ENCODE measurements around the gene RAP1GAP.
"Not testable (repeated sequence)": the region's sequence is repeated elsewhere in the genome, so short reads cannot be mapped to it uniquely, and the experiment has no call there.

RAP1GAP gene

DNA sequence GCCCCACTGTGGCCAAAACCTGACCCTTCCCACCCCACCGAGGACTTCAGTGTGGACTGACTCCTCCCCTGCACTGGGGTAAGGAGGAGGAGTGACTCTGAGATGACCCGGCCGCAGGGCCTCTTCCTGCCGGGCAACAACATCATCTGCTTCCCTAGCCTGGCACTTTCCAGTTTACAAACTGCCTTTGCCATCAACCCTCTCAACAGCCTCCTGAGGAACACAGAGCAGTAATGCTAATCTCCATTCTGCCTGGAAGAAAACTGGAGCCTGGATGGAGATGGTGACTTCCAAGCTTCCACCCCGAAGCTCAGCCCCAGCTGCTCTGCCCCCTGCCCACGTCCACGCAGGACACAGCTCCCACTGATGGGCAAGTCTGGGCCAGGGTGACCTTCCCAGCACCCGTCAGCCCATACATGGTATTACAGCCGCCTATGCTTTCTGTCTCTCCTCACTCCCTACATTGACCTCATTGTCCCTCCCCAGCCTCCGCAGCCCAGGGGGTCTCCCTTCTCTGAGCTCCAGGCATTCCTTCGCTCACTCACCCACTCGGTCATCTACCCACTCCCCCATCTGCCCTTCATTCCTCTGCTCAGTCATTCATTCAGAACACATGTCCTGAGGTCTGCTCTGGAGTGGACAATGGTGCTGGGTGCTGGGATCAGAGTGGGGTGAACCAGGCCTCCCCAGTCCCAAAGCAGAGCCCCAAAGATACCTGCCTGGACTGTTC lies 34.2 kb downstream of the RAP1GAP start:
- no peak overlapping the region for H3K4me3 ChIP-seq (ENCODE audit: low read depth, low read length)
- TF ChIP-seq, protein P1, sequence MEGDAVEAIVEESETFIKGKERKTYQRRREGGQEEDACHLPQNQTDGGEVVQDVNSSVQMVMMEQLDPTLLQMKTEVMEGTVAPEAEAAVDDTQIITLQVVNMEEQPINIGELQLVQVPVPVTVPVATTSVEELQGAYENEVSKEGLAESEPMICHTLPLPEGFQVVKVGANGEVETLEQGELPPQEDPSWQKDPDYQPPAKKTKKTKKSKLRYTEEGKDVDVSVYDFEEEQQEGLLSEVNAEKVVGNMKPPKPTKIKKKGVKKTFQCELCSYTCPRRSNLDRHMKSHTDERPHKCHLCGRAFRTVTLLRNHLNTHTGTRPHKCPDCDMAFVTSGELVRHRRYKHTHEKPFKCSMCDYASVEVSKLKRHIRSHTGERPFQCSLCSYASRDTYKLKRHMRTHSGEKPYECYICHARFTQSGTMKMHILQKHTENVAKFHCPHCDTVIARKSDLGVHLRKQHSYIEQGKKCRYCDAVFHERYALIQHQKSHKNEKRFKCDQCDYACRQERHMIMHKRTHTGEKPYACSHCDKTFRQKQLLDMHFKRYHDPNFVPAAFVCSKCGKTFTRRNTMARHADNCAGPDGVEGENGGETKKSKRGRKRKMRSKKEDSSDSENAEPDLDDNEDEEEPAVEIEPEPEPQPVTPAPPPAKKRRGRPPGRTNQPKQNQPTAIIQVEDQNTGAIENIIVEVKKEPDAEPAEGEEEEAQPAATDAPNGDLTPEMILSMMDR (IDR thresholded peaks at IDR 0.05; ENCODE audit: low read depth, low read length) = no peak

DNA sequence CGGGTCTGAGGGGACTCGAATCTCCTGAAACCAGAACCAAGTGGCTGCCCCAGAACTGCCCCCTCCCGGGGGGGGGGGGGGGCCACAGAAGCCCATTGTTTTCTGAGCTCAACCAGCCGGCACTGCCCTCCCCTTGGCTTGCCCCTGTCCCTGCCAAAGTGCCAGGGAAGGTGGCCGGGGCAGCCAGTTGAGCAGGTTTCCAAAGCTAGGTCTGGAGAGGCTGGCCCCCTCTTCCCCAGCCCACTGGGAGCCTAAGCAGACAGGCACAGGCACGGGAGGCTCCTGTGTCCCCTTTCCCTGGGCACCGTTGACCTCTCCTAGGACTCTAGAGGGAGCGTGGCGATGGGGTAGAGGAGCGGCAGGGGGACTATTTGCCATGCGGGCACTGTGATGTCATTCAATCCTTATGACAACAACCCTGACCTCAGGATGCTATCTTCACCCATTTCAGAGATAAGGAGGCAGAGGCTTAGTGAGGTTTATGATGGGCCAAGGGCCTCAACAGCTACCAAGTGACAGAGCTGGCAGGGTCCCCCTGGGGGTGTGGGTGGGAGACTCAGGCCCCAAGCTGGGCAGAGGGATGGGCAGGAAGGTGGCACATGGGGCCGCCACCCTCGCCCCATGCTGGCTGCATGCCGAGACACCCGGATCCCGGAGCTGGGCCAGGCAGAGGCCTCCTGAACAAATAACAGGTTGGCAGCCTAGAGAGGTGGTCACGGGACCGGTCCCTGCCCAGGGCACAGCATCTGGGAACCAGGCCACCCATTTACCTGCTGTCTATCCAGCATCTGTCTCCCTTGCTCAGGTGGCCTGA lies 35.0 kb downstream of the RAP1GAP start:
- TF ChIP-seq, protein P1 (IDR thresholded peaks at IDR 0.05; ENCODE audit: low read depth, low read length) = no peak
- no peak overlapping the region for H3K4me3 ChIP-seq (ENCODE audit: low read depth, low read length)

DNA sequence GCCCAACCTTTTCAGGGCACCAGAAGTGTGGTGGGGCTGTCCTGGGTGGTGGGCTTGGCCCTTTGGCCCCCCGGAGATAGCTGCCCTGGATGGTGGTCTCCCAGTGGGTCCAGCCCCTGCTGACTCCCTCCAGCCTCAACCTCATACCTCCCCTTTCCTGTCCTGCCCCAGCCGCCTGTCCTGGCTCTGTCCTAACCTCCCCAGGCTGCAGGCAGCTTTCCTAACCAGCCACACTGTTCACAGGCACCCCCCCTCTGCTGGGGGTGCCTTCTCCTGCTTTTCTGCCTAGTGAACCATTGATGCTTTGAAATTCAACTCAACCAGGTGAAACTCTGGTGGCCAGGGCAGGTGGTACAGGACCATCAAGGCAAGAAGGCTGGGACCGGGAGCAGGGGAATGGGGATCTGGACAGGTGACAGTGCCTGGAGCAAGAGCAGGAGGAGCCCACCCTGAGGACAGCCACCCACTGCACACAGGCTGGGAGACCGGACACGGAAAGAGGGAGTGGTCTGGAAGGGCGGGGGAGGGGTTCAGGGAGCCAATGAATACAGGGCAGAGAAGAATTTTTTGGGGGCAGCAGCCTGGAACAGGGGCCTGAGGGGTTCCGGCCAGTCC lies 35.9 kb downstream of the RAP1GAP start:
- no peak overlapping the region for H3K4me3 ChIP-seq (ENCODE audit: low read depth, low read length)
- TF ChIP-seq, protein P1 (IDR thresholded peaks at IDR 0.05; ENCODE audit: low read depth, low read length) = no peak

DNA sequence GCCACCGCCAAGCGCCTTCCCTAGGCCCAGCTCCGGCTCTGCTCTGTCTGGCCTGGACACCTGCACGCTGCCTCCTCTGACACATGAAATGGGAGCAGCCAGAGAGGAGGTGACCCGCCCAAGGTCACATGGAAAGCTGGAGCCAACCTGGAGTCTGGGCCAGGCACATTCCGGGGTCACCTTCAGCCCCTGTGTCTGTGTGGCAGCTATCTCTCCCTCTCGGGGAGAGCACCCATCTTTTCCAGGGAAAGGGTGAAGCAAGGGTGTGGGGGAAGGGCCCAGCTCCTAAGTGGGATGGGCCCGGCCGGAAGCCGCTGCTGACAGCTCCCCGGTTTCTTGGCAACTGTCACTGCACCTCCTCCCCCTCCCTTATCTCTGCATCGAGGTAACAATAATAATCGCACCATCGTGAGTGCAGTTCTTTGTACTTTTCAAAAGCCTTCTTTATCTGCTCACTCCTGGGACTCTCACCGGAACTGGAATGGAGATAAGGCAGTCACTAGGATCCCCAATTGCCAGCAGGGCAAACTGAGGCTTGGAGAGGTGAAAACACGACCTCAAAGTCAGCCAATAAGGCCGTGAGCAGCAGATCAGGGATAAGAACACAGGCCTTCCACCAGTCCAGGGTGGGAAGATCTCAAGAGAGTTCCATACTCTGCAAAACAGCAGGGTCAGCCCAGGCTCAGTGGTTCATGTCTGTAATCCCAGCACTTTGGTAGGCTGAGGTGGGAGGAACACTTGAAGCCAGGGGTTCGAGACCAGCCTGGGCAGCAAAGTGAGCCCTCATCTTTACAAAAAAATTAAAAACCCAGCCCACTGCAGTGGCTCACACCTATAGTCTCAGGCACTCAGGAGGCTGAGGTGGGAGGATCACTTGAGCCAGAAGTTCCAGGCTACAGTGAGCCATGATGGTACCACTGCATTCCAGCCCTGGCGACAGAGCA lies 36.9 kb downstream of the RAP1GAP start:
- no peak overlapping the region for H3K4me3 ChIP-seq (ENCODE audit: low read depth, low read length)
- TF ChIP-seq, protein P1 (IDR thresholded peaks at IDR 0.05; ENCODE audit: low read depth, low read length) = no peak

DNA sequence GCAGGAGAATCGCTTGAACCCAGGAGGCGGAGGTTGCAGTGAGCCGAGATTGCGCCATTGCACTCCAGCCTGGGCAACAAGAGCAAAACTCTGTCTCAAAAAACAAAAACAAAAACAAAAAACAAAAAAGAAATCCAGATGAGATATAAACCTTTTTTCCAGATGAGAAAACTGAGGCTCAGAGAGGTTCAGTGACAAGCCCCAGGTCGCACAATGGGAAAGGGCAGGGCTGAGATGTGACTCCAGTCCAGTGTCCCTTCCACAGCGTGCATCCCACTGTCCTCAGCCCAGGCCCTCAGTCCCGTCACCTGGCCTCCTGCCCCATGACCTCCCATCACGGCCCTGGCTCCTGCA lies 37.6 kb downstream of the RAP1GAP start:
- not testable (repeated sequence) for H3K4me3 ChIP-seq (ENCODE audit: low read depth, low read length)

DNA sequence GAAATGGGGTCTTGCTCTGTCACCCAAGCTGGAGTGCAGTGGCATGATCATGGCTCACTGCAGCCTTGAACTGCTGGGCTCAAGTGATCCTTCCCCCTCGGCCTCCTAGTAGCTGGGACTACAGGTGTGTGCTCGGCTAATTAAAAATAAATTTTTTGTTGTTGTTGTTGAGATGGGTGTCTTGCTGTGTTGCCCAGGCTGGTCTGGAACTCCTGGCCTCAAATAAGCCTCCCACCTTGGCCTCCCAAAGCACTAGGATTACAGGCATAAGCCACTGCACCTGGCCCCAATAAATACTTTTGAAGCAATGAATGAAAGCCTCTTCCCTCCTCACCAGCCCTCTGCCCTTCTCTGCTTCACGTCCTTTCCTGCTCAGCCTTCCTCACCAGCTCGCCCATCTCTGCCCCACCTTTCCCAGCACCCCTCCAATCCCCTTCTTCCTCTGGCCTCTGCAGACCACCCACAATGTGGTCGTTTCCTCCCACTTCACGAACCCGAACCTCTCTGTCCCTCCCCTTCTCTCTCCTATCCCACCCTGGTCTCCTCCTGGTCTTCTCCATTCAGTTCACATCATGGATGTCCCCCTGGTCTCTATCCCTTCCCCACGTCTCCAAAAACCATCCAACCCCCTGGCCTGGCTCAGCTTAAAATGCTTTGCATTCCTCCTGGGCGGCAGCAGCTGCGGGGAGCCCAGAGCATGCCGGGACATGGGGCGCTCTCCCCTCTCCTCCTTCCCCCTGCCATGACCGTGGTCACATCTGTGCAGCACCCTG lies 38.4 kb downstream of the RAP1GAP start:
- TF ChIP-seq, protein P1 (IDR thresholded peaks at IDR 0.05; ENCODE audit: low read depth, low read length) = no peak
- no peak overlapping the region for H3K4me3 ChIP-seq (ENCODE audit: low read depth, low read length)
